ENCODE data around the gene PLB1.

The PLB1 gene

GRCh38 chr2:28662044-28662443 lies 166.2 kb downstream of the PLB1 start:
- no peaks in the 10 kb centered on the region for H3K9me2 ChIP-seq (replicated peaks; ENCODE audit: low read depth, low read length)
- no peaks in the 10 kb centered on the region for H3F3A ChIP-seq (ENCODE audit: low read depth)
- H3K9ac ChIP-seq (ENCODE audit: low read depth, low read length, poor library complexity, severe bottlenecking), result no peak overlapping the region
- H3K4me3 ChIP-seq (ENCODE audit: low read length, poor library complexity, severe bottlenecking), result no peak overlapping the region
- H3K27me3 ChIP-seq (ENCODE audit: insufficient read depth, low read length, poor library complexity, severe bottlenecking), result no peaks in the 10 kb centered on the region
- no peaks in the 10 kb centered on the region for H4K20me1 ChIP-seq (ENCODE audit: insufficient read depth, low read length, poor library complexity, severe bottlenecking)
- H2AFZ ChIP-seq (ENCODE audit: low read length), result no peak overlapping the region
- H3K9me3 ChIP-seq (ENCODE audit: insufficient read depth, low read depth, low read length), result no peaks in the 10 kb centered on the region
- H3K79me2 ChIP-seq (ENCODE audit: insufficient read depth, low read length), result no peaks in the 10 kb centered on the region
- H3K4me2 ChIP-seq (ENCODE audit: low read depth, low read length, poor library complexity, severe bottlenecking), result no peak overlapping the region
- TF ChIP-seq EZH2phosphoT487 (IDR thresholded peaks at IDR 0.05; ENCODE audit: borderline replicate concordance) (no peak), CTCF (conservative IDR thresholded peaks at IDR 0.05; ENCODE audit: low read length) (no peak)
- no peaks in the 10 kb centered on the region for H3K36me3 ChIP-seq (ENCODE audit: insufficient read depth, low read length)
- no peaks in the 10 kb centered on the region for H3K4me1 ChIP-seq (ENCODE audit: insufficient read depth, low read length, poor library complexity, severe bottlenecking)

GRCh38 chr2:28662468-28663181 lies 166.8 kb downstream of the PLB1 start:
- H3F3A ChIP-seq (ENCODE audit: low read depth), result no peaks in the 10 kb centered on the region
- H3K9me3 ChIP-seq (ENCODE audit: insufficient read depth, low read depth, low read length), result no peaks in the 10 kb centered on the region
- TF ChIP-seq EZH2phosphoT487 (IDR thresholded peaks at IDR 0.05; ENCODE audit: borderline replicate concordance) (no peak), CTCF (conservative IDR thresholded peaks at IDR 0.05; ENCODE audit: low read length) (no peak)
- H3K9me2 ChIP-seq (replicated peaks; ENCODE audit: low read depth, low read length), result no peaks in the 10 kb centered on the region
- no peaks in the 10 kb centered on the region for H4K20me1 ChIP-seq (ENCODE audit: insufficient read depth, low read length, poor library complexity, severe bottlenecking)
- no peaks in the 10 kb centered on the region for H3K27me3 ChIP-seq (ENCODE audit: insufficient read depth, low read length, poor library complexity, severe bottlenecking)
- no peaks in the 10 kb centered on the region for H3K4me1 ChIP-seq (ENCODE audit: insufficient read depth, low read length, poor library complexity, severe bottlenecking)
- H3K79me2 ChIP-seq (ENCODE audit: insufficient read depth, low read length), result no peaks in the 10 kb centered on the region
- H3K4me3 ChIP-seq (ENCODE audit: low read length, poor library complexity, severe bottlenecking), result no peak overlapping the region
- H3K9ac ChIP-seq (ENCODE audit: low read depth, low read length, poor library complexity, severe bottlenecking), result no peak overlapping the region
- no peak overlapping the region for H2AFZ ChIP-seq (ENCODE audit: low read length)
- no peak overlapping the region for H3K4me2 ChIP-seq (ENCODE audit: low read depth, low read length, poor library complexity, severe bottlenecking)
- no peaks in the 10 kb centered on the region for H3K36me3 ChIP-seq (ENCODE audit: insufficient read depth, low read length)

- no peaks in the 10 kb centered on the region for H4K20me1 ChIP-seq (ENCODE audit: insufficient read depth, low read length, poor library complexity, severe bottlenecking)
- no peak overlapping the region for H3K4me2 ChIP-seq (ENCODE audit: low read depth, low read length, poor library complexity, severe bottlenecking)
- H3K9ac ChIP-seq (ENCODE audit: low read depth, low read length, poor library complexity, severe bottlenecking), result no peak overlapping the region
- TF ChIP-seq EZH2phosphoT487 (IDR thresholded peaks at IDR 0.05; ENCODE audit: borderline replicate concordance) (no peak), CTCF (conservative IDR thresholded peaks at IDR 0.05; ENCODE audit: low read length) (no peak)
- no peaks in the 10 kb centered on the region for H3K79me2 ChIP-seq (ENCODE audit: insufficient read depth, low read length)
- no peak overlapping the region for H3K4me3 ChIP-seq (ENCODE audit: low read length, poor library complexity, severe bottlenecking)
- no peaks in the 10 kb centered on the region for H3K4me1 ChIP-seq (ENCODE audit: insufficient read depth, low read length, poor library complexity, severe bottlenecking)
- H3K36me3 ChIP-seq (ENCODE audit: insufficient read depth, low read length), result no peaks in the 10 kb centered on the region
- no peaks in the 10 kb centered on the region for H3K27me3 ChIP-seq (ENCODE audit: insufficient read depth, low read length, poor library complexity, severe bottlenecking)
- H2AFZ ChIP-seq (ENCODE audit: low read length), result no peak overlapping the region
- H3F3A ChIP-seq (ENCODE audit: low read depth), result no peaks in the 10 kb centered on the region
- H3K9me3 ChIP-seq (ENCODE audit: insufficient read depth, low read depth, low read length), result no peaks in the 10 kb centered on the region
- no peaks in the 10 kb centered on the region for H3K9me2 ChIP-seq (replicated peaks; ENCODE audit: low read depth, low read length)
Observed at GRCh38 chr2:28663359-28663758, 167.5 kb downstream of the PLB1 start.
